Ascending aorta (tissue), 2 donors: Measurements from ENCODE around the gene SLC6A3. TPM values are rescaled to one million over a fixed set of nuclear protein-coding genes. Genes with fewer than 3 reads are reported as not detected.
"Not testable (repeated sequence)": the region's sequence is repeated elsewhere in the genome, so short reads cannot be mapped to it uniquely, and the experiment has no call there.

Experiments
- DNase-seq, 2 donors: peaks; one replicate each; pipeline ENCODE4 v3.0.0-alpha.2; 2019; ENCODE audit warnings: low spot score in 2 of 2
- H3K27ac ChIP-seq, 2 donors: fragments of 200-600 bp; sonication (generic); one replicate each; pipeline ENCODE4 v1.5.1; 2016 to 2017; ENCODE audit warnings: mild to moderate bottlenecking in 1 of 2
- H3K27me3 ChIP-seq: fragments of 200-600 bp; sonication (generic); one replicate; pipeline ENCODE4 v1.5.1; 2017
- H3K36me3 ChIP-seq, 2 donors: fragments of 200-600 bp; sonication (generic); one replicate each; pipeline ENCODE4 v1.5.1; 2016
- H3K4me1 ChIP-seq, 2 donors: fragments of 200-600 bp; sonication (generic); one replicate each; pipeline ENCODE4 v1.5.1; 2016 to 2017; ENCODE audit warnings: mild to moderate bottlenecking in 1 of 2
- H3K4me3 ChIP-seq, 2 donors: fragments of 200-600 bp; sonication (generic); one replicate each; pipeline ENCODE4 v1.5.1; 2016 to 2017; ENCODE audit warnings: mild to moderate bottlenecking in 1 of 2
- H3K9me3 ChIP-seq, 2 donors: fragments of 200-600 bp; sonication (generic); one replicate each; pipeline ENCODE4 v1.5.1; 2016
- CTCF ChIP-seq, 3 experiments: fragments of 200-600 bp in 2 of 3; fragments of 450-650 bp in 1 of 3; sonication (generic) in 2 of 3; IDR thresholded peaks; one replicate each; pipeline ENCODE4 v1.5.1; 2016 to 2019; ENCODE audit warnings: antibody characterized with exemption in 3 of 3, mild to moderate bottlenecking in 1 of 3, moderate library complexity in 1 of 3
- intact Hi-C: fragments of 100-400 bp; cut with DNase I; formaldehyde crosslinking; loops from one replicate; pipeline ENCODE4 v1.15.1; 2023
- total RNA-seq: library from RNA; depleted of rRNA; stranded (reverse); fragments of >200 nt; gene quantifications from one replicate; pipeline ENCODE4 v1.1.0, GENCODE V29; 2016

SLC6A3 gene
- total RNA-seq, 1 donor from 2014 or later, result not detected

- no peak for TF ChIP-seq CTCF (IDR thresholded peaks at IDR 0.05)
- intact Hi-C loops, result no loop called here
- no peaks in the 10 kb centered on the region for H3K9me3 ChIP-seq
- no peaks in the 10 kb centered on the region for H3K27me3 ChIP-seq
- no peak overlapping the region for H3K4me3 ChIP-seq
- no peaks in the 10 kb centered on the region for H3K4me1 ChIP-seq
- no peak overlapping the region for H3K27ac ChIP-seq
- no peaks in the 10 kb centered on the region for H3K36me3 ChIP-seq
- DNase-seq, result no peak
Measured at GRCh38 chr5:1363581-1363980, 81.7 kb downstream of the SLC6A3 start.

GRCh38 chr5:1363160-1363559 is 82.1 kb downstream of the SLC6A3 start:
- no peaks in the 10 kb centered on the region for H3K27me3 ChIP-seq
- intact Hi-C loops, result no loop called here

GRCh38 chr5:1362242-1363015 is 82.8 kb downstream of the SLC6A3 start:
- TF ChIP-seq CTCF (IDR thresholded peaks at IDR 0.05), result no peak
- Histone ChIP-seq H3K27me3 (no peaks in the 10 kb centered on the region), H3K4me3 (no peak overlapping the region), H3K27ac (no peak overlapping the region), H3K4me1 (no peaks in the 10 kb centered on the region), H3K36me3 (no peaks in the 10 kb centered on the region), H3K9me3 (no peaks in the 10 kb centered on the region)
- DNase-seq, result no peak
- intact Hi-C loops, result no loop called here

More at GRCh38 chr5:1363160-1363559, 82.1 kb downstream of the SLC6A3 start:
- Histone ChIP-seq H3K4me3 (no peak overlapping the region), H3K4me1 (no peaks in the 10 kb centered on the region), H3K27ac (no peak overlapping the region), H3K36me3 (no peaks in the 10 kb centered on the region), H3K9me3 (no peaks in the 10 kb centered on the region)
- no peak for DNase-seq
- no peak for TF ChIP-seq CTCF (IDR thresholded peaks at IDR 0.05)

- no peak overlapping the region for H3K27ac ChIP-seq
- H3K36me3 ChIP-seq, result no peaks in the 10 kb centered on the region
- H3K9me3 ChIP-seq, result no peaks in the 10 kb centered on the region
- TF ChIP-seq CTCF (IDR thresholded peaks at IDR 0.05), result no peak
- no peaks in the 10 kb centered on the region for H3K27me3 ChIP-seq
- no peaks in the 10 kb centered on the region for H3K4me1 ChIP-seq
- no peak for DNase-seq
- intact Hi-C loops, result no loop called here
- H3K4me3 ChIP-seq, result no peak overlapping the region
Measured at GRCh38 chr5:1360861-1361260, 84.4 kb downstream of the SLC6A3 start.

- H3K9me3 ChIP-seq, intact Hi-C loops, H3K4me1 ChIP-seq, H3K4me3 ChIP-seq, H3K36me3 ChIP-seq, DNase-seq, H3K27me3 ChIP-seq, H3K27ac ChIP-seq: not testable (repeated sequence)
Measured at GRCh38 chr5:1360367-1360766, 84.9 kb downstream of the SLC6A3 start.

- no peak overlapping the region for H3K4me3 ChIP-seq
- TF ChIP-seq CTCF (IDR thresholded peaks at IDR 0.05), result no peak
- no peaks in the 10 kb centered on the region for H3K36me3 ChIP-seq
- no peaks in the 10 kb centered on the region for H3K4me1 ChIP-seq
- intact Hi-C loops, result no loop called here
- no peak for DNase-seq
- no peak overlapping the region for H3K27ac ChIP-seq
- H3K27me3 ChIP-seq, result no peaks in the 10 kb centered on the region
- H3K9me3 ChIP-seq, result no peaks in the 10 kb centered on the region
Measured at GRCh38 chr5:1359713-1360112, 85.5 kb downstream of the SLC6A3 start.
